MM.1S (cell line): Measurements from ENCODE around the gene DLX4.

ENCODE experiments used
- DNase-seq: peaks from one replicate; pipeline ENCODE4 v3.0.0-alpha.2; 2015
- H2AFZ ChIP-seq: fragments of 300-600 bp; sonication (generic); 2 replicates; pipeline ENCODE4 v1.6.0; 2016; ENCODE audit warnings: antibody characterized with exemption, low read length
- H3F3A ChIP-seq: fragments of 300-600 bp; sonication (generic); 2 replicates; pipeline ENCODE4 v1.6.1; 2016; ENCODE audit warnings: mild to moderate bottlenecking, antibody characterized with exemption, low read length, moderate library complexity, mixed read lengths; ENCODE audit not compliant: insufficient read depth
- H3K27ac ChIP-seq: fragments of 300-600 bp; sonication (generic); 2 replicates; pipeline ENCODE4 v1.5.1; 2016; ENCODE audit warnings: mild to moderate bottlenecking, low read length
- H3K27me3 ChIP-seq: fragments of 300-600 bp; sonication (generic); replicated peaks from 2 replicates; pipeline ENCODE4 v1.6.0; 2016; ENCODE audit warnings: low read length; ENCODE audit not compliant: insufficient read depth
- H3K36me3 ChIP-seq: fragments of 300-600 bp; sonication (generic); replicated peaks from 2 replicates; pipeline ENCODE4 v1.6.1; 2016; ENCODE audit warnings: mild to moderate bottlenecking, low read length, mixed read lengths; ENCODE audit not compliant: insufficient read depth
- H3K4me1 ChIP-seq: fragments of 300-600 bp; sonication (generic); 2 replicates; pipeline ENCODE4 v1.6.1; 2016; ENCODE audit warnings: low read length, mixed read lengths
- H3K4me2 ChIP-seq: fragments of 300-600 bp; sonication (generic); 2 replicates; pipeline ENCODE4 v1.6.0; 2016; ENCODE audit warnings: low read depth, low read length
- H3K4me3 ChIP-seq: fragments of 300-600 bp; sonication (generic); 2 replicates; pipeline ENCODE4 v1.5.1; 2016; ENCODE audit warnings: low read length, mixed read lengths
- H3K79me2 ChIP-seq: fragments of 300-600 bp; sonication (generic); 2 replicates; pipeline ENCODE4 v1.6.1; 2016; ENCODE audit warnings: mixed run types, low read length, mixed read lengths
- H3K9ac ChIP-seq: fragments of 300-600 bp; sonication (generic); 2 replicates; pipeline ENCODE4 v1.6.1; 2016; ENCODE audit warnings: low read length, mixed read lengths
- H3K9me2 ChIP-seq: fragments of 300-600 bp; sonication (generic); replicated peaks from 2 replicates; pipeline ENCODE4 v1.6.1; 2016; ENCODE audit warnings: mild to moderate bottlenecking, low read length, mixed read lengths; ENCODE audit not compliant: insufficient read depth
- H3K9me3 ChIP-seq: fragments of 300-600 bp; sonication (generic); replicated peaks from 2 replicates; pipeline ENCODE4 v1.6.1; 2016; ENCODE audit warnings: mild to moderate bottlenecking, low read length, mixed read lengths; ENCODE audit not compliant: insufficient read depth
- H4K20me1 ChIP-seq: fragments of 300-600 bp; sonication (generic); 2 replicates; pipeline ENCODE4 v1.6.1; 2016; ENCODE audit warnings: mild to moderate bottlenecking, low read length, moderate library complexity, mixed read lengths; ENCODE audit not compliant: insufficient read depth
- EZH2 ChIP-seq: fragments of 300-600 bp; sonication (generic); optimal IDR thresholded peaks from 2 replicates; pipeline ENCODE3; 2017; ENCODE audit warnings: low read depth, mild to moderate bottlenecking, antibody characterized with exemption, low read length, mixed read lengths
- EZH2phosphoT487 ChIP-seq: fragments of 300-600 bp; sonication (generic); IDR thresholded peaks from 2 replicates; pipeline ENCODE4 v1.6.1; 2018; ENCODE audit warnings: antibody characterized with exemption, low read length
- TF ChIP-seq, protein P1 (sequence below): fragments of 300-600 bp; sonication (generic); IDR thresholded peaks from 2 replicates; pipeline ENCODE4 v1.5.1; 2016; ENCODE audit warnings: antibody characterized with exemption, low read length, mixed read lengths

The DLX4 gene

DNA sequence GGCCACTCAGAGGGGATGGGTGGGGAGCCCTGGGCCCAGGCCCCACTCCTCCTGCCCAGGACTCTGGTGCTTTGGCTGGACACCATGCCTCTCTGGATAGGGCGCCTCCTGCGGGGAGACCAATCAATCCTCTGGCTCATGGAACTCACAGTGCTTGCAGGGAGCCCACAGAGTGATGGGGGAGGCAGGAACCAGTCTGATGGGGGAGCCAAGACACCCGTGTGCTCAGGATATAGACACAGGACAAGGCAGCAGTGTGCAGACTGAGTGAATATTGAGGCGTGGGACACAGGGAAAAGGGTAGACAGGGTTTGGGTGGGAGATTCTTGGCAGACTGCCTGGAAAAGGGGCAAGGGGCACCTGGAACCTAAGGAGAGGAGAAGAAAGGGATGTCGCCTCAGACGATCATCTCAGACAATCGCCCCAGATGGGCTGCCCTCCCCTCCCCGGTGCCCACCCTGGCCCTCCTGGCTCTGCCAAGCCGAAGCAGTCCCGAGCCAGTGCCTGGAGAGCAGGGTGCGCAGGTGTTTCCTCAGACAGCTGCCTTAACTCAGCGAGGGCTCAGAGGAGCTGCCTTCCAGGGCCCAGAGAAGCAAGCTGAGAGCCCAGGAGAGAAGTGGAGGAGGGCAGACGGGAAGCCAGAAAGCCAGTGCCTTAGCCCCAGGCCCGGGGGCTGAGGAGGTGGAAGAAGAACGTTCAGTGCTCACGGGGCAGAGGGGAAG lies 37.4 kb upstream of the DLX4 start:
- no peak overlapping the region for H3K27ac ChIP-seq
- no peak overlapping the region for H3K4me3 ChIP-seq
- peaks cover 100% of the 10 kb centered on the region for H3K27me3 ChIP-seq
- no peaks in the 10 kb centered on the region for H3K79me2 ChIP-seq
- no peak overlapping the region for H3K4me2 ChIP-seq
- H3F3A ChIP-seq = no peaks in the 10 kb centered on the region
- TF ChIP-seq, protein P1, sequence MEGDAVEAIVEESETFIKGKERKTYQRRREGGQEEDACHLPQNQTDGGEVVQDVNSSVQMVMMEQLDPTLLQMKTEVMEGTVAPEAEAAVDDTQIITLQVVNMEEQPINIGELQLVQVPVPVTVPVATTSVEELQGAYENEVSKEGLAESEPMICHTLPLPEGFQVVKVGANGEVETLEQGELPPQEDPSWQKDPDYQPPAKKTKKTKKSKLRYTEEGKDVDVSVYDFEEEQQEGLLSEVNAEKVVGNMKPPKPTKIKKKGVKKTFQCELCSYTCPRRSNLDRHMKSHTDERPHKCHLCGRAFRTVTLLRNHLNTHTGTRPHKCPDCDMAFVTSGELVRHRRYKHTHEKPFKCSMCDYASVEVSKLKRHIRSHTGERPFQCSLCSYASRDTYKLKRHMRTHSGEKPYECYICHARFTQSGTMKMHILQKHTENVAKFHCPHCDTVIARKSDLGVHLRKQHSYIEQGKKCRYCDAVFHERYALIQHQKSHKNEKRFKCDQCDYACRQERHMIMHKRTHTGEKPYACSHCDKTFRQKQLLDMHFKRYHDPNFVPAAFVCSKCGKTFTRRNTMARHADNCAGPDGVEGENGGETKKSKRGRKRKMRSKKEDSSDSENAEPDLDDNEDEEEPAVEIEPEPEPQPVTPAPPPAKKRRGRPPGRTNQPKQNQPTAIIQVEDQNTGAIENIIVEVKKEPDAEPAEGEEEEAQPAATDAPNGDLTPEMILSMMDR = no peak
- TF ChIP-seq EZH2 (no peak), EZH2phosphoT487 (no peak)
- H3K9me3 ChIP-seq = no peaks in the 10 kb centered on the region
- H3K4me1 ChIP-seq = no peaks in the 10 kb centered on the region
- H3K36me3 ChIP-seq = no peaks in the 10 kb centered on the region
- DNase-seq = no peak
- no peak overlapping the region for H3K9ac ChIP-seq
- H3K9me2 ChIP-seq = no peaks in the 10 kb centered on the region
- H4K20me1 ChIP-seq = no peaks in the 10 kb centered on the region
- no peak overlapping the region for H2AFZ ChIP-seq

DNA sequence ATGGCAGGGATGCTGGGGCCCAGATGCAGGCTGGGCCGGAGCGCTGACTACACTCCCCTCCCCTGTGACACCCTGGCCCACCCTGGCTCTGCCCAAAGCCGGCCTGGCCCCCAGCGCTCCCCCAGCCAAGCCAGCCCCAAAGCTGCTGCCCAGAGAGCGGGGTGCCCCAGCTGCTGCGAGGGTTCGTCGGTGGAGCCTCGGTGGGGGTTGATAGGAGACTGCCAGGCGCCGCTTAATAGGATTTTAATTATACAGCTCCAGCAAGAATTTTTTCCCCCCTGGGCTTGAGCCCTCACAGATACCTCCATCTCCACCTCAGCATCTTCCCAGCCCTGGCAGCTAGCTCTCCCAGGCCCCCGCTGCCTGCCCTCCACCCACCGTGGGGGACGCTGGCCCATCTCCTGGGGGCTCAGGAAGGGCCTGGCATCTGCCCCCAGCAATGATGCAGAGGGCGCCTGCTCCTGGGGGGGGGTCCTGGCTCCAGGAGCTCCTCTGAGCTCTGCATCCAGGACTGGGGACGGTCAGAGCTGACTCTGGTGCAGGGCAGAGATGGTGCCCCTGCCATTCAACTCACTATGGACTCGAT lies 36.8 kb upstream of the DLX4 start:
- TF ChIP-seq, protein P1 = no peak
- TF ChIP-seq EZH2phosphoT487 (no peak), EZH2 (no peak)
- Histone ChIP-seq H4K20me1 (no peaks in the 10 kb centered on the region), H3K9ac (no peak overlapping the region), H3K4me3 (no peak overlapping the region), H3K9me2 (no peaks in the 10 kb centered on the region), H3K27me3 (peaks cover 99% of the 10 kb centered on the region), H3K36me3 (no peaks in the 10 kb centered on the region), H3F3A (no peaks in the 10 kb centered on the region), H3K9me3 (no peaks in the 10 kb centered on the region), H2AFZ (no peak overlapping the region), H3K27ac (no peak overlapping the region), H3K4me2 (no peak overlapping the region), H3K79me2 (no peaks in the 10 kb centered on the region), H3K4me1 (no peaks in the 10 kb centered on the region)
- no peak for DNase-seq

DNA sequence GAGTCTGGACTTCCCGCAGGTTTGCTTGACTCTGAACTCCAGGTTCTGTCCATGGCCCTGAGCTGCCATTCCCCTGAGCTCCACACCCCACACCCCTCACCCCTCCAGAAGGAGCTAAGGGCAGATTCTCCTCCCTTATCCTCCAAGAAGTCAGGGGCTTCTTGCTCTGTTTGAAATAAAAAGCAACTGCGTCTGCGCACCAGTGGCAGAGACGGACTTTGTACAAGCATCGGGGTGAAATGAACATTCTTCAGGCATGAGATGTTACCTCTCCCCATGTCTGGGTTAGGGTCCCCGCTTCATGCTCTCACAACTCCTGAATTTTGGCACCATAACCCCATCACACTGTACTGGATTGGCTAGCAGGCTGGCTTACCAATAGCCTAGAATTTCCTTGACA lies 36.1 kb upstream of the DLX4 start:
- Histone ChIP-seq H3F3A (no peaks in the 10 kb centered on the region), H3K27me3 (peaks cover 94% of the 10 kb centered on the region), H3K9me2 (no peaks in the 10 kb centered on the region), H3K9ac (no peak overlapping the region), H4K20me1 (no peaks in the 10 kb centered on the region), H3K4me1 (no peaks in the 10 kb centered on the region), H3K27ac (no peak overlapping the region), H2AFZ (no peak overlapping the region), H3K4me2 (no peak overlapping the region), H3K4me3 (no peak overlapping the region), H3K79me2 (no peaks in the 10 kb centered on the region), H3K36me3 (no peaks in the 10 kb centered on the region), H3K9me3 (no peaks in the 10 kb centered on the region)
- no peak for DNase-seq
- TF ChIP-seq EZH2phosphoT487 (no peak), EZH2 (no peak)
- TF ChIP-seq, protein P1 = no peak
